Prostate gland (tissue), 2 donors: ENCODE results near the gene ERC2. TPM values are rescaled to one million over a fixed set of nuclear protein-coding genes. Genes with fewer than 3 reads are reported as not detected.

Experiments
- DNase-seq: peaks from one replicate; pipeline ENCODE4 v3.0.0-alpha.2; 2019; ENCODE audit warnings: low spot score
- H3K27ac ChIP-seq, 2 donors: fragments of 200-600 bp; sonication (generic); 2 replicates each; pipeline ENCODE4 v1.5.1; 2017 to 2019
- H3K27me3 ChIP-seq: fragments of 200-600 bp; sonication (generic); replicated peaks from 2 replicates; pipeline ENCODE4 v1.5.1; 2019; ENCODE audit not compliant: insufficient read depth
- H3K36me3 ChIP-seq, 2 donors: fragments of 200-600 bp; sonication (generic); 1 replicate in 1 of 2; 2 replicates in 1 of 2; pipeline versions ENCODE4 v1.5.1 to v1.8.1; 2017 to 2019
- H3K4me1 ChIP-seq: fragments of 200-600 bp; sonication (generic); replicated peaks from 2 replicates; pipeline ENCODE4 v1.5.1; 2019
- H3K4me3 ChIP-seq, 2 donors: fragments of 200-600 bp; sonication (generic); 2 replicates each; pipeline ENCODE4 v1.5.1; 2017 to 2019
- H3K9me3 ChIP-seq: fragments of 200-600 bp; sonication (generic); 2 replicates; pipeline ENCODE4 v1.5.1; 2017
- POLR2A ChIP-seq: fragments of 450-650 bp; IDR thresholded peaks from one replicate; pipeline ENCODE4 v1.6.1; 2016; ENCODE audit warnings: antibody characterized with exemption, mild to moderate bottlenecking
- POLR2AphosphoS5 ChIP-seq: sonication (generic); formaldehyde crosslinking; IDR thresholded peaks from one replicate; pipeline ENCODE4 v1.6.1; 2017; ENCODE audit warnings: antibody characterized with exemption
- WGBS: methylation state at CpG from one replicate; pipeline ENCODE4 v1.1.5; 2018; 5-methylcytosine and 5-hydroxymethylcytosine counted together
- intact Hi-C: fragments of 100-400 bp; cut with DNase I; formaldehyde crosslinking; loops from one replicate; pipeline ENCODE4 v1.14.2; 2022
- total RNA-seq, 2 donors: library from RNA; depleted of rRNA; stranded (reverse); fragments of >200 nt; gene quantifications; one replicate each; pipeline ENCODE4 v1.1.0, GENCODE V29; 2016
- TF ChIP-seq, protein P1 (sequence below), 4 experiments: fragments of 200-600 bp in 2 of 4; fragments of 450-650 bp in 2 of 4; sonication (generic) in 2 of 4; IDR thresholded peaks; 1 replicate in 3 of 4; 2 replicates in 1 of 4; pipeline ENCODE4 v1.5.1; 2016 to 2019; ENCODE audit warnings: antibody characterized with exemption in 4 of 4, mild to moderate bottlenecking in 2 of 4, moderate library complexity in 2 of 4

ERC2 gene
- total RNA-seq, 2 donors from 2014 or later, result 1.0 to 2.7 TPM

DNA sequence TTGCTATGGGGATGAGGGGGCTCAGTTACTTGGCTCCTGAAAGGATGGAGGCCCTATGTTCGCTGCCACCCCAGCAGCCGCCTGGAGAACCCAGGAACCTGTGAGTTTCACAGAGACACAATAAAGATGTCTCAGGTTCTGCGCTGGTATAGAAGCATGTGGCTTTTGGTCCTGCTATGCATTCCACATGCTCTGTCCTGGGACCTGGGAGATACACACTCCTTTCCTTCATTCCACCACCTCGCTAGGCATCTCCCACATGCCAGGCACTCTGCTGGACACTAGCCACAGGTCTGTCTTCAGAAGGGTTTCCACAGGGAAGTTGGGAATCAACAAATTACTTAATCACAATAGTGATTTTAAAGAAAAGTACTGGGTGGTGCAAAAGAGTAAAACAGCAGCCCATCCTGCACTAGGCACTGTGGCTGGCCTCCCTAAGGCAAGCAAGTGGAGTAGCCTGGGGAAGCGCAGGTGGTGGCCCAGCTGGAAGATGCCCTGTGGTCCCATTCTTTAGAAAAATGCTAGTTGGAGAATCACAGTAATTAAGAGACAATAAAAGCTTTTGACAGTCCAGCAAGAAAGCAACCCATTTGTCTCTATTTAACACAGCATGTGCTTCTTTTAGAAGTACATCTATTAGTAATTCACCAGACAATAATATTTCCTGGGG, 572.2 kb downstream of the ERC2 start:
- Histone ChIP-seq H3K27ac (no peak overlapping the region), H3K4me3 (no peak overlapping the region), H3K9me3 (no peaks in the 10 kb centered on the region), H3K27me3 (peaks cover 3% of the 10 kb centered on the region), H3K4me1 (no peaks in the 10 kb centered on the region), H3K36me3 (no peaks in the 10 kb centered on the region)
- DNase-seq, result no peak
- TF ChIP-seq, protein P1, sequence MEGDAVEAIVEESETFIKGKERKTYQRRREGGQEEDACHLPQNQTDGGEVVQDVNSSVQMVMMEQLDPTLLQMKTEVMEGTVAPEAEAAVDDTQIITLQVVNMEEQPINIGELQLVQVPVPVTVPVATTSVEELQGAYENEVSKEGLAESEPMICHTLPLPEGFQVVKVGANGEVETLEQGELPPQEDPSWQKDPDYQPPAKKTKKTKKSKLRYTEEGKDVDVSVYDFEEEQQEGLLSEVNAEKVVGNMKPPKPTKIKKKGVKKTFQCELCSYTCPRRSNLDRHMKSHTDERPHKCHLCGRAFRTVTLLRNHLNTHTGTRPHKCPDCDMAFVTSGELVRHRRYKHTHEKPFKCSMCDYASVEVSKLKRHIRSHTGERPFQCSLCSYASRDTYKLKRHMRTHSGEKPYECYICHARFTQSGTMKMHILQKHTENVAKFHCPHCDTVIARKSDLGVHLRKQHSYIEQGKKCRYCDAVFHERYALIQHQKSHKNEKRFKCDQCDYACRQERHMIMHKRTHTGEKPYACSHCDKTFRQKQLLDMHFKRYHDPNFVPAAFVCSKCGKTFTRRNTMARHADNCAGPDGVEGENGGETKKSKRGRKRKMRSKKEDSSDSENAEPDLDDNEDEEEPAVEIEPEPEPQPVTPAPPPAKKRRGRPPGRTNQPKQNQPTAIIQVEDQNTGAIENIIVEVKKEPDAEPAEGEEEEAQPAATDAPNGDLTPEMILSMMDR (IDR thresholded peaks at IDR 0.05), result no peak
- TF ChIP-seq POLR2AphosphoS5, result no peak
- no peak for TF ChIP-seq POLR2A
- intact Hi-C loops, result loop anchor here (5.0 kb wide), 1 partner anchor 409 kb away; the partner anchor contains the start of gene WNT5A
- 78% methylated on average over 5 of the region's 5 CpGs for WGBS

DNA sequence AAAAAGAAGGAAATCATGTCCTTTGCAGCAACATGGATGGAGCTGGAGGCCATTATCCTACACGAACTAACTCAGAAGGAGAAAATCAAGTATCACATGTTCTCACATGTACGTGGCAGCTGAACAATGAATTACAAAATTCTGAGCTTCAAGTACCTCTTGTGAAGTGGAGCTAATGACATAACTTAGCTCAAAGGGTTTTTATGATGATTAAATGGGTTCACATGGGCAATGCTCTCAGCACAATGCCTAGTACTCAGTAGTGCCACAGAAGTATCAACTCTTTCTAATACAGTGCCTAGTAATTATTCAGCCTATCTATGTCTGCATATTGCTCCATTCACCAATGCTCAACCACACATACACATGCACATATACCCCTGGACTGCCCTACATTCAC, 573.7 kb downstream of the ERC2 start:
- H3K9me3 ChIP-seq, result no peaks in the 10 kb centered on the region
- H3K4me3 ChIP-seq, result no peak overlapping the region
- H3K27me3 ChIP-seq, result peaks cover 3% of the 10 kb centered on the region
- no peaks in the 10 kb centered on the region for H3K36me3 ChIP-seq
- intact Hi-C loops, result loop anchor here (5.0 kb wide), 1 partner anchor 407 kb away; the partner anchor contains the start of gene WNT5A
- WGBS, result 85% methylated on average over 2 of the region's 2 CpGs
- H3K4me1 ChIP-seq, result no peaks in the 10 kb centered on the region
- H3K27ac ChIP-seq, result no peak overlapping the region
- no peak for DNase-seq
- TF ChIP-seq, protein P1 (IDR thresholded peaks at IDR 0.05), result no peak
- TF ChIP-seq POLR2A, result no peak
- no peak for TF ChIP-seq POLR2AphosphoS5

DNA sequence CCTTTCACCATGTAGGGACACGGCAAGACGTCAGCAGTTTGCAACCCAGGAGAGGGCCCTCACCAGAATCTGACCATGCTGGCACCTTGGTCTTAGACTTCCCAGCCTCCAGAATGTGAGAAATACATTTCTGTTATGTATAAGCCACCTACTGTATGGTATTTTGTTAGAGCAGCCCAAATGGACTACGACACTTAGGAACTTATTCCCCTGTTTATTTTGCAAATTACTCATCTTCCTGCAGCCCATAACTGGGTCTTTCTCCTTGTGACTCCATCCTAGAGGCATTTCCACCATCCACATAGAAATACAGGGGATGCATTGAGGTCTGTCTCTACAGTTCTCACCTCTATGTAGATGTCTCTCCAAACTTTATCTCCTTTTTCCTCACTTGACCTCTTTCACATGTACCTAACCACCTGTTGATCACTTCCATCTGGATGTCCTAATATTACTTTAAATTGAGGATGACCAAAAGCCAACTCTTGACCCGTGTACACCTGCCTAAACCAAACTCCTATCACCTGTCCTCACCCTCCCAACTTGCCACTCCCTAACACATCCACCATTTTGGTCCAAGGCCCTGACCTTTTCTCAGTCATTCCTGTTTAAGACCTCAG, 575.1 kb downstream of the ERC2 start:
- H3K36me3 ChIP-seq, result no peaks in the 10 kb centered on the region
- peaks cover 3% of the 10 kb centered on the region for H3K27me3 ChIP-seq
- no peak for TF ChIP-seq POLR2AphosphoS5
- TF ChIP-seq, protein P1 (IDR thresholded peaks at IDR 0.05), result no peak
- no peak for TF ChIP-seq POLR2A
- H3K4me1 ChIP-seq, result no peaks in the 10 kb centered on the region
- no peak overlapping the region for H3K27ac ChIP-seq
- intact Hi-C loops, result no loop called here
- no peak overlapping the region for H3K4me3 ChIP-seq
- no peak for DNase-seq
- WGBS, result 78% methylated on average over 4 of the region's 4 CpGs
- no peaks in the 10 kb centered on the region for H3K9me3 ChIP-seq

DNA sequence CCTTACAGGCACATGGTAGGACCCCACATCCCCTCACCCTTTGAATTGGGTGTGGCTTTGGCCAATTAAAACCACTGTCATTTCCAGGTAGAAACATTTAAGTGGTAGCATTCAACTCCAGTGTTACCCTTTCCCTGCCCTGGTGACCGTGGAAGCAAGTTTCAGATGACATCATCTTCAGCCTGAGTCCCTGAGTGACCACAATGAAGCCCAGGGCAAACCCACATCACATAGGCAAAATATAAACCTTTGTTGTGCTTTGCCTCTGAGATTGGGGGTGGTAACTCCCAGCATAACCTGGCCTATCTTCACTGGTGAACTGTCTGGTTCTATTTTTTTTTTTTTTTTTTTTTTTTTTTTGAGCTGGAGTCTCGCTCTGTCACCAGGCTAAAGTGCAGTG, 577.2 kb downstream of the ERC2 start:
- H3K27ac ChIP-seq, result no peak overlapping the region
- H3K9me3 ChIP-seq, result no peaks in the 10 kb centered on the region
- H3K4me1 ChIP-seq, result no peaks in the 10 kb centered on the region
- no peak for DNase-seq
- H3K36me3 ChIP-seq, result no peaks in the 10 kb centered on the region
- intact Hi-C loops, result no loop called here
- H3K4me3 ChIP-seq, result no peak overlapping the region
- WGBS, result 95% methylated on average over 2 of the region's 2 CpGs
- peaks cover 3% of the 10 kb centered on the region for H3K27me3 ChIP-seq
- TF ChIP-seq POLR2AphosphoS5 (no peak), POLR2A (no peak)
- TF ChIP-seq, protein P1 (IDR thresholded peaks at IDR 0.05), result no peak
